Peyer's patch (tissue), 4 donors: ENCODE results near the gene TEK. TPM values are rescaled to one million over a fixed set of nuclear protein-coding genes. Genes with fewer than 3 reads are reported as not detected.
A peak's percentile ranks its signal among the peaks of the same experiment; 100 is the strongest.

ENCODE experiments used
- DNase-seq, 3 donors: peaks; one replicate each; pipeline ENCODE4 v3.0.0-alpha.2; 2017 to 2019
- H3K27ac ChIP-seq, 4 donors: fragments of 200-600 bp; sonication (generic); one replicate each; pipeline ENCODE4 v1.5.1; 2016 to 2019
- H3K27me3 ChIP-seq, 2 donors: fragments of 200-600 bp; sonication (generic); one replicate each; pipeline ENCODE4 v1.5.1; 2019
- H3K36me3 ChIP-seq, 3 donors: fragments of 200-600 bp; sonication (generic); one replicate each; pipeline ENCODE4 v1.5.1; 2016 to 2019
- H3K4me1 ChIP-seq, 4 donors: fragments of 200-600 bp; sonication (generic); one replicate each; pipeline ENCODE4 v1.5.1; 2016 to 2019
- H3K4me3 ChIP-seq, 4 donors: fragments of 200-600 bp; sonication (generic); 1 replicate in 3 of 4; 2 replicates in 1 of 4; pipeline ENCODE4 v1.5.1; 2016 to 2019; ENCODE audit warnings: mild to moderate bottlenecking in 1 of 4
- H3K9me3 ChIP-seq, 4 donors: fragments of 200-600 bp; sonication (generic); one replicate each; pipeline ENCODE4 v1.5.1; 2016 to 2019; ENCODE audit warnings: mild to moderate bottlenecking in 1 of 4
- CTCF ChIP-seq, 6 experiments: fragments of 450-650 bp in 4 of 6; fragments of 200-600 bp in 2 of 6; sonication (generic) in 1 of 6; IDR thresholded peaks; one replicate each; pipeline ENCODE4 v1.5.1; 2017 to 2019; ENCODE audit warnings: antibody characterized with exemption in 6 of 6, mild to moderate bottlenecking in 3 of 6, moderate library complexity in 1 of 6
- POLR2A ChIP-seq, 2 donors: fragments of 450-650 bp; IDR thresholded peaks; one replicate each; pipeline ENCODE4 v1.5.1; 2017; ENCODE audit warnings: antibody characterized with exemption in 2 of 2, mild to moderate bottlenecking in 2 of 2, moderate library complexity in 2 of 2
- total RNA-seq, 4 donors: library from RNA; depleted of rRNA; stranded (reverse); fragments of >200 nt; gene quantifications; one replicate each; pipeline ENCODE4 v1.1.0, GENCODE V29; 2016

TEK gene
- 10 to 100 TPM in 1 of 4 donors, 1 to 10 TPM in 3; 3.0 to 22.3 (median 4.3) TPM for total RNA-seq

DNA sequence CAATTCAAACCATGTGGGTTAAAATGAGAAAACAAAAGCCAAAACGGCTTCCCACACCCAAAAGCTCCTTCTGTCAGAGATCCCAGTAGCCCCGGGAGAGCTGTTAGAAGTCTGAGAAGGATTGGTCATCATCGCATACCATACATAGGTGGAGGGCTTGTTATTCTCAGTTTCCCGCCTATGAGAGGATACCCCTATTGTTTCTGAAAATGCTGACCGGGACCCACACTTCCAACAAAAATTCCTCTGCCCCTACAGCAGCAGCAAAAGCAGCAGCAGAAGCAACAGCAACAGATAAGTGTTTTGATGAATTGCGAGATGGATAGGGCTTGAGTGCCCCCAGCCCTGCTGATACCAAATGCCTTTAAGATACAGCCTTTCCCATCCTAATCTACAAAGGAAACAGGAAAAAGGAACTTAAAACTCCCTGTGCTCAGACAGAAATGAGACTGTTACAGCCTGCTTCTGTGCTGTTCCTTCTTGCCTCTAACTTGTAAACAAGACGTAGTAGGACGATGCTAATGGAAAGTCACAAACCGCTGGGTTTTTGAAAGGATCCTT, at the start of gene TEK:
Gene TEK (plus strand): TSS at position 245 of the 561 bp plus-strand sequence. CDS start 366 bp downstream, outside the sequence.
- no peaks in the 10 kb centered on the region for H3K27me3 ChIP-seq
- peak within 1 kb of the TSS in 1 of 4 donors; percentile 21 for H3K4me3 ChIP-seq
- peak within 1 kb of the TSS in 1 of 4 donors; percentile 10 for H3K27ac ChIP-seq
- no peaks in the 10 kb centered on the region for H3K36me3 ChIP-seq
- TF ChIP-seq CTCF (IDR thresholded peaks at IDR 0.05), result no peak
- no peak for TF ChIP-seq POLR2A (IDR thresholded peaks at IDR 0.05)
- H3K4me1 ChIP-seq, result no peaks in the 10 kb centered on the region
- no peak for DNase-seq
- no peaks in the 10 kb centered on the region for H3K9me3 ChIP-seq

GRCh38 chr9:27059412-27059811, 49.6 kb upstream of the TEK start:
- Histone ChIP-seq H3K27me3 (no peaks in the 10 kb centered on the region), H3K4me1 (no peaks in the 10 kb centered on the region), H3K27ac (no peak overlapping the region), H3K4me3 (no peak overlapping the region), H3K9me3 (no peaks in the 10 kb centered on the region), H3K36me3 (no peaks in the 10 kb centered on the region)
- TF ChIP-seq CTCF (IDR thresholded peaks at IDR 0.05) (no peak), POLR2A (IDR thresholded peaks at IDR 0.05) (no peak)
- no peak for DNase-seq

DNA sequence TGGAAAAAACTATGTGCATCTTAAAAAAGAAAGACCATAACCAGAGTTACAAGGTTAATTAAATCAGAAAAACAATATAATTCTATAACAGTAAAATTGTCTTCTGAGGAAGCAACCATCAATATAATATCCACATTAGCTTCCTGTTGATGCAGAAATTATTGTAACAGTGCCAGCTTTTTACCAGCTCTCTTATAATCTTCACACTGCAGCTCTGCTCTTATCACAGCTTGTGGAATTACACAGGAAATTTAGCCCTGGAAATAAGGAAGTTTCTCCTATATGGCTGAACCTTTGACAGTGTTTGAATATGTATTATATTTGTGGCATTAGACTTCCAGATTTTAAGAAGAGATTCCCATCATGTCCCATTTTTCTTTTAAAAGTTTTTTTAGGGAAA, 49.1 kb upstream of the TEK start:
- no peak for DNase-seq
- Histone ChIP-seq H3K36me3 (no peaks in the 10 kb centered on the region), H3K9me3 (no peaks in the 10 kb centered on the region), H3K27me3 (no peaks in the 10 kb centered on the region), H3K4me3 (no peak overlapping the region), H3K27ac (no peak overlapping the region), H3K4me1 (no peaks in the 10 kb centered on the region)
- TF ChIP-seq CTCF (IDR thresholded peaks at IDR 0.05) (no peak), POLR2A (IDR thresholded peaks at IDR 0.05) (no peak)

DNA sequence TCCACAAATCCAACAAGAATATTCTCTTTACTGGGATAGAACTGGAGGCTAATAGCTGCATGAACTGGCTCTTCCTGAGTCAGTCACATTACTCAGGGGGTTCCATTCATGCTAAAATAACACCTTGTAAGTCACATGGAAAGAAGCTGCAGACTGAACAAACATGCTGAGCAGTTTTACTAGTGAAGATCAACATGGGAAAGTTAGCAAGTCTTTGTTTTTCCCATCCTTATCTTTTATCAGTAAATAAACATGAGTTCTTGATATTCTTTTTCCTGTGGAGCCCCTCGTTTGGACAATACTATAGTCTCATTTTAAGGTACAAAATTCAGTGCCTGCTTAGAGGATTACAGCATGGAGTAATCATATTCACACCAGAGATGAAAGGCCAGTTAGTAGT, 43.7 kb upstream of the TEK start:
- no peak for TF ChIP-seq POLR2A (IDR thresholded peaks at IDR 0.05)
- Histone ChIP-seq H3K36me3 (no peaks in the 10 kb centered on the region), H3K9me3 (no peaks in the 10 kb centered on the region), H3K27me3 (no peaks in the 10 kb centered on the region), H3K4me3 (no peak overlapping the region), H3K27ac (no peak overlapping the region), H3K4me1 (no peaks in the 10 kb centered on the region)
- no peak for DNase-seq

DNA sequence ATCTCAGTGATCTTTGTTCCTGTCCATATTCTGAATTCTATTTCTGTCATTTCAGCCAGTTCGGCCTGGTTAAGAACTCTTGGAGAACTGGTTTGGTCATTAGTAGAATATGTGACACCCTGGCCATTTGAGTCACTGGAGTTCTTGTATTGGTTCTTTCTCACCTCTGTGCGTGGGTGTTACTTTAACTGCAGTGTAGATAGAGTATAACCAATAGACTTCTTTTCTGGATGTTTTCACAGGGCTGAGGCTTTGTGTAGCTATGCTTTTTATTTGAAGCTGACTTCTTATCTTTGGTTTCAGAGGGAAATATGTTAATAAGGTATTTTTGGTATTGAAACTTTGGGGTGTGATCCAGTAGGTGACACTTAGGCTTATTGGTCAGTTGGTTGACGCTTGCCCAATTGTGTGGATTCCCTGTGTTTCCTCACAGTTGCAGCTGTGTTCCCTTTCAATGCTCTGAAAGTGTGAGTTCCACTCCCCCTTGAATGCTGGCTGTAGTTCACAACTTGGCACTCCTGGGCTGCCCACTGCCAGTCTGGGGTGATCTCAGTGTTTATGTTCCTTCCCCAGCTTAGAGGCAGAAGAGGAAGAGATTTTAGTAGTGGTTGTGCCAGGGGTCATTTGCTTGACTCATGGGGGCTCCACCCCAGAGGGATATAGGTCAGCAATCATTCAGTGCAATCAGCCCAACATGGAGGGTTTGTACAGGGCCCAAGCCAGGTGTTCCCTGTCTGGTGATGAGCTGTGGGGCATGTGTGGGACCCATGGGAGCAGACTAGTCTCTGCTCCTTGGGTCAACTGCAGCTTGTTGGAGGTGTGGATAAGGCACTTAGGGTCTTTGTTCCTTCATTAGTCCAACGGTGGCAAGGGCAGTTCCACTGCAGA, 34.9 kb upstream of the TEK start:
- no peak for TF ChIP-seq POLR2A (IDR thresholded peaks at IDR 0.05)
- TF ChIP-seq CTCF (IDR thresholded peaks at IDR 0.05), result no peak
- DNase-seq, result no peak
- Histone ChIP-seq H3K36me3 (no peaks in the 10 kb centered on the region), H3K4me1 (no peaks in the 10 kb centered on the region), H3K27me3 (no peaks in the 10 kb centered on the region), H3K27ac (no peak overlapping the region), H3K9me3 (no peaks in the 10 kb centered on the region), H3K4me3 (no peak overlapping the region)

DNA sequence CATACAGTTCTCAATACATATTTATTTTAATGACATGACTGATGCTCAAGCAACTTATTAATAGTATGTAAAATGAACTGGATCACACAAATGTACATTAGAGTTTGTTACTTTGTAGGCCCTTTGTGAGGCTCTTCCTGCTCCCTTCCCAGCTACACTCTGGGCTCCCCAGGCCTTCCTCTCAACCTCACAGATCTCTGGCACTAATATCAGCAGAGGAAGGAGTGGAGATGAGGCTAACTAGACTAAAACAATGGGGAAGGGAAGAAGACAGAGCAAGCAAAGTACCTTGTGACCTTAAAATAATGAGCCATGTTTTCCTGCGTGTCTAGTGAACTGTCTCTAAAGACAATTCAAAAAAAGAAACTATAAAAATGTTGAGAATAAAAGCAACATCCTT, 30.3 kb upstream of the TEK start:
- Histone ChIP-seq H3K9me3 (no peaks in the 10 kb centered on the region), H3K27me3 (no peaks in the 10 kb centered on the region), H3K36me3 (no peaks in the 10 kb centered on the region), H3K4me1 (no peaks in the 10 kb centered on the region), H3K27ac (no peak overlapping the region), H3K4me3 (no peak overlapping the region)
- DNase-seq, result no peak
- no peak for TF ChIP-seq POLR2A (IDR thresholded peaks at IDR 0.05)
- no peak for TF ChIP-seq CTCF (IDR thresholded peaks at IDR 0.05)
